Measurements from ENCODE around the gene TAF5.
"Not testable (repeated sequence)": the region's sequence is repeated elsewhere in the genome, so short reads cannot be mapped to it uniquely, and the experiment has no call there.

TAF5 gene

GRCh38 chr10:103397191-103397825, 29.5 kb downstream of the TAF5 start:
- TF ChIP-seq CTCF (IDR thresholded peaks at IDR 0.05; ENCODE audit: low read depth, low read length, missing control alignments) = no peak
- peak overlapping the region; percentile 98 for H3K4me3 ChIP-seq (replicated peaks; ENCODE audit: low read depth, low read length)
- no peak for DNase-seq (ENCODE audit: extremely low read depth, low read depth)

- DNase-seq (ENCODE audit: extremely low read depth, low read depth) = no peak
- no peak for TF ChIP-seq CTCF (IDR thresholded peaks at IDR 0.05; ENCODE audit: low read depth, low read length, missing control alignments)
- no peak overlapping the region for H3K4me3 ChIP-seq (replicated peaks; ENCODE audit: low read depth, low read length)
Measured at GRCh38 chr10:103413564-103413963, 45.8 kb downstream of the TAF5 start.

- H3K4me3 ChIP-seq (replicated peaks; ENCODE audit: low read depth, low read length) = no peak overlapping the region
- no peak for DNase-seq (ENCODE audit: extremely low read depth, low read depth)
- TF ChIP-seq CTCF (IDR thresholded peaks at IDR 0.05; ENCODE audit: low read depth, low read length, missing control alignments) = no peak
Measured at GRCh38 chr10:103415581-103415980, 47.8 kb downstream of the TAF5 start.

GRCh38 chr10:103416436-103417147, 48.8 kb downstream of the TAF5 start:
- no peak overlapping the region for H3K4me3 ChIP-seq (replicated peaks; ENCODE audit: low read depth, low read length)
- DNase-seq (ENCODE audit: extremely low read depth, low read depth) = peak; percentile 12
- TF ChIP-seq CTCF (IDR thresholded peaks at IDR 0.05; ENCODE audit: low read depth, low read length, missing control alignments) = peak; percentile 41

- not testable (repeated sequence) for H3K4me3 ChIP-seq (replicated peaks; ENCODE audit: low read depth, low read length); DNase-seq (ENCODE audit: extremely low read depth, low read depth)
Measured at GRCh38 chr10:103417148-103417469, 49.3 kb downstream of the TAF5 start.

- H3K4me3 ChIP-seq (replicated peaks; ENCODE audit: low read depth, low read length) = no peak overlapping the region
- TF ChIP-seq CTCF (IDR thresholded peaks at IDR 0.05; ENCODE audit: low read depth, low read length, missing control alignments) = no peak
- no peak for DNase-seq (ENCODE audit: extremely low read depth, low read depth)
Measured at GRCh38 chr10:103417601-103418000, 49.8 kb downstream of the TAF5 start.

- TF ChIP-seq CTCF (IDR thresholded peaks at IDR 0.05; ENCODE audit: low read depth, low read length, missing control alignments) = no peak
- no peak for DNase-seq (ENCODE audit: extremely low read depth, low read depth)
- no peak overlapping the region for H3K4me3 ChIP-seq (replicated peaks; ENCODE audit: low read depth, low read length)
Measured at GRCh38 chr10:103419101-103419500, 51.3 kb downstream of the TAF5 start.
